GM18499 (cell line): ENCODE data around the gene STARD13.

Source experiments
- ATAC-seq: cut with Tn5 transposase; IDR thresholded peaks from one replicate; pipeline ENCODE4 v1.9.1; 2021; ENCODE audit warnings: moderate number of reproducible peaks; ENCODE audit not compliant: insufficient read depth, unreplicated experiment

Gene STARD13

GRCh38 chr13:33232883-33233282 lies 52.7 kb downstream of the STARD13 start:
- no peak for ATAC-seq

- ATAC-seq, result no peak
These were observed 54.2 kb downstream of the STARD13 start for GRCh38 chr13:33231339-33231738.

- no peak for ATAC-seq
These were observed 55.2 kb downstream of the STARD13 start for GRCh38 chr13:33230178-33230881.

GRCh38 chr13:33229446-33230177 lies 55.9 kb downstream of the STARD13 start:
- ATAC-seq, result no peak

GRCh38 chr13:33228648-33229445 lies 56.7 kb downstream of the STARD13 start:
- no peak for ATAC-seq

- no peak for ATAC-seq
These were observed 57.5 kb downstream of the STARD13 start for GRCh38 chr13:33227927-33228647.

- no peak for ATAC-seq
These were observed 60.9 kb downstream of the STARD13 start for GRCh38 chr13:33224686-33225085.

- no peak for ATAC-seq
These were observed 61.4 kb downstream of the STARD13 start for GRCh38 chr13:33224191-33224590.

GRCh38 chr13:33219926-33220325 lies 65.6 kb downstream of the STARD13 start:
- ATAC-seq, result no peak

GRCh38 chr13:33218426-33218825 lies 67.1 kb downstream of the STARD13 start:
- ATAC-seq, result no peak

- no peak for ATAC-seq
These were observed 67.5 kb downstream of the STARD13 start for GRCh38 chr13:33218020-33218419.

GRCh38 chr13:33217256-33217655 lies 68.3 kb downstream of the STARD13 start:
- ATAC-seq, result no peak

GRCh38 chr13:33213797-33214196 lies 71.8 kb downstream of the STARD13 start:
- ATAC-seq, result no peak

- no peak for ATAC-seq
These were observed 72.4 kb downstream of the STARD13 start for GRCh38 chr13:33213024-33213768.

- no peak for ATAC-seq
These were observed 73.2 kb downstream of the STARD13 start for GRCh38 chr13:33212396-33212795.

- no peak for ATAC-seq
These were observed 75.5 kb downstream of the STARD13 start for GRCh38 chr13:33210090-33210489.

GRCh38 chr13:33208290-33209220 lies 77.0 kb downstream of the STARD13 start:
- no peak for ATAC-seq

- no peak for ATAC-seq
These were observed 78.0 kb downstream of the STARD13 start for GRCh38 chr13:33207615-33207961.
